ENCODE data around the gene CST3.

DNA sequence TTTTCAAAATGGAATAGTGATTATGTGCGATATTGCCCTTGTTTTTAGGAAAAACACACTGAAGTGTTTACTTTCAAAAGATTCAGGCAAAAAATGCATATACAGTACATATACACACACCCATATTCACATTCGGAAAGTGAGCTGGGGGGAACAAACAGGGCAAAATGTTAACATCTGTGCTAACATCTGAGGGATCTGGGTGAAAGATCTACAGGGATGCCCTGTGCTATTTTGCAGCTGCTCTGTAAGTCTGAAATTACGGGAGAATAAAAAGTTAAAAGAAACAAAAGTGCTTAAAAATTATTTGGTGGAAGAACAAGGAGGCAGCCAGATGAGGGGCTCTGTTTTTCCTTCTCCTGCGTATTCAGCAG lies 860 bp downstream of the CST3 start:
- TF ChIP-seq RFX5 (IDR thresholded peaks at IDR 0.05; ENCODE audit: borderline replicate concordance, low read depth, low read length) (no peak), YY1 (IDR thresholded peaks at IDR 0.05; ENCODE audit: low read depth, low read length) (no peak), EZH2 (IDR thresholded peaks at IDR 0.05; ENCODE audit: low read depth, low read length, severe bottlenecking) (no peak), RXRA (IDR thresholded peaks at IDR 0.05; ENCODE audit: insufficient read depth, low read depth, low read length) (no peak), CHD2 (IDR thresholded peaks at IDR 0.05; ENCODE audit: low read length) (no peak), POLR2A (IDR thresholded peaks at IDR 0.05; ENCODE audit: control extremely low read depth in 1 of 2, low read depth in 2 of 2, low read length in 2 of 2) (no peak)
- TF ChIP-seq, protein P1, sequence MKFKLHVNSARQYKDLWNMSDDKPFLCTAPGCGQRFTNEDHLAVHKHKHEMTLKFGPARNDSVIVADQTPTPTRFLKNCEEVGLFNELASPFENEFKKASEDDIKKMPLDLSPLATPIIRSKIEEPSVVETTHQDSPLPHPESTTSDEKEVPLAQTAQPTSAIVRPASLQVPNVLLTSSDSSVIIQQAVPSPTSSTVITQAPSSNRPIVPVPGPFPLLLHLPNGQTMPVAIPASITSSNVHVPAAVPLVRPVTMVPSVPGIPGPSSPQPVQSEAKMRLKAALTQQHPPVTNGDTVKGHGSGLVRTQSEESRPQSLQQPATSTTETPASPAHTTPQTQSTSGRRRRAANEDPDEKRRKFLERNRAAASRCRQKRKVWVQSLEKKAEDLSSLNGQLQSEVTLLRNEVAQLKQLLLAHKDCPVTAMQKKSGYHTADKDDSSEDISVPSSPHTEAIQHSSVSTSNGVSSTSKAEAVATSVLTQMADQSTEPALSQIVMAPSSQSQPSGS (IDR thresholded peaks at IDR 0.05; ENCODE audit: low read length): no peak

All from H1 (cell line).